Ramos (cell line): ENCODE data around the gene B3GNT3.

Experiments
- in situ Hi-C: fragments of 300-500 bp; cut with MboI; formaldehyde crosslinking; loops from one replicate; pipeline ENCODE4 v1.14.3; 2022; ENCODE audit warnings: low sequenced_read_pairs; ENCODE audit not compliant: unreplicated experiment

Gene B3GNT3, protein sequence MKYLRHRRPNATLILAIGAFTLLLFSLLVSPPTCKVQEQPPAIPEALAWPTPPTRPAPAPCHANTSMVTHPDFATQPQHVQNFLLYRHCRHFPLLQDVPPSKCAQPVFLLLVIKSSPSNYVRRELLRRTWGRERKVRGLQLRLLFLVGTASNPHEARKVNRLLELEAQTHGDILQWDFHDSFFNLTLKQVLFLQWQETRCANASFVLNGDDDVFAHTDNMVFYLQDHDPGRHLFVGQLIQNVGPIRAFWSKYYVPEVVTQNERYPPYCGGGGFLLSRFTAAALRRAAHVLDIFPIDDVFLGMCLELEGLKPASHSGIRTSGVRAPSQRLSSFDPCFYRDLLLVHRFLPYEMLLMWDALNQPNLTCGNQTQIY

DNA sequence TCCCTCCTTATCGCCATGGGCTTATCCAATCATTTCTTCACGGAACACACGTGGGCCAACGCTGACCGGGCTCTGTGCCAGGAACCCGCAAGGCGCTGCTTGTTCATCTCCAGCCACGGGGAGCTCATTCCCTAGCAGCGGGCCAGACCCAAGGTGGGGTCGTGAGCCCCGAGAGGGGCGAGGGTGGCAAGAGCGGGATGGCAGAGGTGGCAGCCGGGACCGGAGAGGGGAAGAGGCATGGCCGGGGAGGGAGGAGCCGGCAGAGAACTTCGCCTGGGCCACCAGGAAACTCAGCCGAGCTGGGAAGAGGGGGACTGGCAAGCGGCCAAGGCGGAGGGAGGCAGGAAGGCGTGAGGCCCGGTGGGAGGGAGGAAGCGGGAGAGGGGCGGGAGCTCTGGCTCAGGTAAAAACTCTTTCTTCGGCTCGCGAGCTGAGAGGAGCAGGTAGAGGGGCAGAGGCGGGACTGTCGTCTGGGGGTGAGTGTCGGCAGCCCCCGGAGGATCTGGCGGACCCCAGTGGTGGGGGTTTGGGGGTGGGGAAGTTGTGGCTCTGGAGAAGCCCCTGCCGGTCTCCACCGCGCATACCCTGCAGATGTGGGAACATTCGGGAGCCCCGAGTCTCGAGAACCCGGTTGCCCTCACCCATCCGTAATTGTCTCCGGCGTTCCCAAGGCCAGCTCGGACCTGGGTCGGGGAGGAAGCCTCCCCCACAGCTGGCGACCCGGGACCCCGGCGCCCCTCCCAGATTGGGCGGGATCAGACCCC lies at the start of gene B3GNT3:
TSS of gene B3GNT3 (plus strand) at position 408 of the 764 bp plus-strand sequence. CDS start 12,670 bp downstream, outside the sequence.
- in situ Hi-C loops = no loop called here

DNA sequence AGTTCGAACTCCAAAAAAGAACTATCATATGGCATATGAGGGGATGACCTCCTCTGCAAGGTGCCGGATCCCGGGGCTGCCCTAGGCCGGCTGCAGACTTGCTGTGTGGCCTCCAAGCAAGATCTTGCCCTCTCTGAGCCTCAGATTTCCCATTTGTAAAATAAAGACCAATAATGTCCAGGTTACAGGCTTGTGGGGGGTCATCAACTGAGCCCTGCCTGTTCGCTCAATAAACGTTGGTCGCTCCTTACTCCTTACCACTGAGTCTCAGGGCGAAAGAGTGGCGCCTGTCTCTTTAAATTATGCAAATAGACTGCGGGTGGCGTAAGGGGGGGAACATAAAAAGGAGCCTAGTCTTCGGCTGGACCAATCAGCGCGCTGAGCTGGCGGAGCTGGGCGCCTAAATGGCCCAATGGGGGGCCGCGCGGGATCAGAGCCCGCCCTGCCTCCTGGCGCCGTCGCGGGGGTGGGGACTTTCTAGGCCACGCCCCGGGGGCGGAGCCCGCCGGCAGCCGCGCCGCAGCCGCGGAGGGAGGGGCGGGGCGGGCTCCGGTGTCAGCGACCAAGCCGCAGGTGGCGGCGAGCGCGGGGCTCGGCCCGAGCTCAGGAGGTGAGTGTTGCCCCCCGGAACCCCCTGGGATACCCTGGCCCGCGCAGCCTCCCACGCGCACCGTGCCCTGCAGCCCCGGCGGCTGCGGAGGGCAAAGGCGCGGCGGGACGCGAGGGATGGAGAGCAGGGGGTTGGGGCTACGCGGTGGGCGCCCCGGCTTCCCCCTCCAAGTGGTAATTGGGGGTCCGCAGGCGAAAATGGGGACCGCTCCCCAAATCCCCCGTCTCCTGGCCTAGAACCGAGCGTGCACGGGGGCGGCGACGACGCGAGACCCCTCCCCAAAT lies 47.5 kb upstream of the B3GNT3 start:
- in situ Hi-C loops = no loop called here

DNA sequence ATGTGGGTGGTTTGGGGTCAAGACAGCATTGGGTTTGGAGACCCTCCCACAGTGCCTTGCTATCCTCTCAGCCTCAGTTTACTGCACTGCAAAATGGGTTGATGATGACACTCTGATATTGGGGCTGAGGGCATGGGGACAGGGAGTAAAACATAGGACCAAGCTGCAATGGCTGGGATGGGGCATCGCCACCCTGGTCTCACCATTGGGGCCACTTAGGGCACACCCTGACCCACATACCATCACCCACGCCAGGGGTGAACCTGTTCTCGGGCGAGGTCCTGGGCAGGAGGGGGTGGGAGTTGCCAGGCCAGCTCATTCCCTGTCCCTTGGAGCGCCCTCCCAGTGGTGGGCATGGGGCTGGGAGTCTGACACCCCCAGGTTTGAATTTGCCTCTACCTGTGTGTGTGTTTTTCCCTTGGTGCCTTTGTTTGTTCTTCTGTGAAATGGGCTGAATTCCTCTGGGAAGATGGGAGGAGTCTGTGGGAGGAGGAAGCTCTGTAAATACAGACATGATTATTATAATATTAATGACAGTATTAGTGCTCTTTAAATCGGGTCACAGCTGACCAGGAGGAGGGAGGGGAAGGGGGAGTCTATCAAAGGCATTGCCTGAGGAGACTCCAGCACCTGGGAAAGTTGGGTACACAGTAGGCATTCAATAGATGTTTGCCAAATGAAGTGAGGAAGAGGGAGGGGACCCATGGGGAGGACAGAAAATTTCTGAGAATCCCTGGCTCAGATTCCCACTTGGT lies 45.9 kb upstream of the B3GNT3 start:
- in situ Hi-C loops = no loop called here

DNA sequence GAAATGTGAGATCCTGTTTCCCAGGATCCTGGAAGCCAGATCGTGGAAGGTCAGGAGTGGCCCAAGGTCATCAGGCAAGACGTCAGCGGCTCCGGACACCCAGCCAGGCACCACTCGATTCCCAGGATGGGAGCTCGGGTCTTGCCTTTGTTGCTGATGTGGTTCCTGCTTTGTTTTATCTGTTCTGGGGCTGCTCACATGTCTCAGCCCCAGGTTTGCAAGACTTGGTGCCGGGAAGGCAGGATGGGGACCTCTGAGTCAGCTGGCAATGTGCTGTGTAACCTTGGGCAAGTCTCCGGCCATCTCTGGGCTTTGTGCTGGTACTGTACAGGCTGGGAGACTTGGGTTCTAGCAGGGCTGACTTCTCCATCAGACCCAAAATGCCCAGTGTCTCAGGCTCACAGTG lies 45.0 kb upstream of the B3GNT3 start:
- in situ Hi-C loops = no loop called here

DNA sequence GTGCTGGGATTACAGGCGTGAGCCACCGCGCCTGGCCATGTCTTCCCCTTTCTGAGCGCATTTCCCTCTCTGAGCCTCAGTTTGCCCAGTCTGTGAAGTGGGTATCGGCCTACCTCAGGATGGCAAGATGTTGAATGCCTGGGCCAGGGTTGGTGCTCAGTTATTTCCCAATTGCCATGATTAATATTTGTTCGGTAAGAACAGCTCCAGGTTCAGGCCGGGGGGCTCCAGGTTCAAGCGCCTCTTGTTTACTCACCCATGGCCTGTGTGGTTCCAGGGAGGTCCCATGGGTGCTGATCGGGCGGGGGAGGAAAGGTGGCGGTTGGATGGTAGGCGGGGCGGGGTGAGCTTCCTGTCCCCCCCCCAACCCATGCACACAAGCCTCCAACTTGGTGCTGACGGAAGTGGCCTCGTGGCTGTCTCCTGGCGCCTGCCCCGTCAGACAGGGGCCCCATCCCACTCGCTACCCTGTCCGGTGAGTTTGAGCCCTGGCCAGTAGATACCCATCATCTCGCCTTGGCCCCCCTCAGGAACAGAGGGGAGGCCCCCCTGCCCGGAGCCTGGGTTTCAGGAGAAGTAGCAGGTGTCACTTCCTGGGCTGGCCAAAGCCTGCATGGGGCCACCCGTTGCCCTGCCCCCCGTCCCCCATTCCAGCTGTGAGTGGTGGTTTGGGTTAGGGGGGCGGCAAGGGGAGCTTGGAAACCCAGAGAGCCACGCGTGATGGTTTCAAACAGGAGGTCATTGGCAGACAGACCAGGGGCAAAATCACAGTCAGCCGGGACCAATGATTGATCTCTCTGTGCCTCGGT lies 43.6 kb upstream of the B3GNT3 start, which contains the start of gene FCHO1:
TSS of gene FCHO1 (plus strand) at position 375 of the 809 bp plus-strand sequence. CDS start 3,688 bp downstream, outside the sequence.
- in situ Hi-C loops = no loop called here

DNA sequence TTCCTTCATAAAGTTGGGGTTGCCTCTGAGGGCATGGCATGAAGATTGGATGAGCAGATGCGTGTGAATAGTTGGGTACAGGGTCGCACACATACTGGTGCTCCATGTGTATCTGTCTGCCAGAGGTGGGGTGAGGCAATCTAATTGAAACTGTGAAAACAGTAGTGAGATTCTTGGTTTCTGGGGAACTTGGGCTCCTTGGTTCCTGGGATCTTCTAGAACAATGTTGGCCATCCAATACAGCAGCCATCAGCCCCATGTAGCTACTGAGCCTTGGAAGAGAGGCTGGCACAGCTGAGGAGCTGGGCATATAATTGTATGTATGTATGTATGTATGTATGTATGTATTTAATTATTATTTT lies 43.0 kb upstream of the B3GNT3 start:
- in situ Hi-C loops = no loop called here

DNA sequence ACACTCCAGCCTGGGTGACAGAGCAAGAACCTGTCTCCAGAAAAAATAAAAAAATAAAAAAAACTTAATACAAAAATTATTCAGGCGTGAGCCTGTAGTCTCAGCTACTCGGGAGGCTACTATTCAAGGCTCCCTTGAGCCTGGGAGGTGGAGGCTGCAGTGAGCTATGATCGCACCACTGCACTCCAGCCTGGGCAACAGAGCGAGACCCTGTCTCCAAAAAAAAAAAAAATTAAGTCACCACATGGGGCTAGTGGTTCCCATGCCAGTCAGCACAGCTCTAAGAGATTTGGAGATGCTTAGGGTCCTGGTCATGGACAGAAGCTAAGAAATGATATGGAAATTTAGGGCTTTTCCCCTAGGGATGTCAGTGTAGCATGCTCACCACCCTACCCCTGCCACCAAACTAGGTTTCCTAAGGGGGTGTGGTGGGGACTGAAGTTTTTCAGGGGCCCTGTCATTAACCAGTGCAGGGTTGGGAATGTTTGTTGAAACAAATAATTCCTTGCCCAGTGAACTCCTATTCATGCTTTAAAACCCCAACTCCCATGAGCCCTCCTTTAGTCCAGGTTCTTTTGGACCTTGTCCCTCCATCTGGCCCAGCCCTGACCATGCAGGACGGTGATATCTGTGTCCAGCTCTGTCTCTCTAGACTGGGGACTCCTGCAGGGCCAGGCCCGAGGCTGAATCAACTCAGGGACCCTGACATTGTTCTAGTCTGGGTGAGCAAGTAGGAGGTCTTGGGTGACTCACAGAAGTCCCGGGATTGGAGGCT lies 41.9 kb upstream of the B3GNT3 start:
- in situ Hi-C loops = no loop called here

DNA sequence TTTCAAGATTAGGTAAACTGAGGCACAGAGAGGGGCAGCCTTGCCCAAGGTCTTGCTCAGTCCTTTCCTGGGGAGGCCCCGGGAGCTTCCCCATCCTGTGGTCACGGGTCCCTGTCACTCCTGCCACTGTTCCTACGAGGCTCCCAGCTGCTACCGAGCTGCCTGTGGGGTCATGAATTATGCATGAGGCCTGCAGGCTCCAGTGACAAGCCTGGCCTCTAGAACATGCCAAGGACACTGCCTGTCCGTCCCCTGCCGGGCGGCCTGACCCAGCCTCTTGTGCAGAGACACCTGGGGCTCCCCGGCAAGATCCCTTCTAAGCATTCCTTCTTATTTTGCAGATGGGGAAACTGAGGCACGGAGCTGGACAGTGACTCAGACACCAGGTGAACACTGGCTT lies 41.0 kb upstream of the B3GNT3 start:
- in situ Hi-C loops = no loop called here

DNA sequence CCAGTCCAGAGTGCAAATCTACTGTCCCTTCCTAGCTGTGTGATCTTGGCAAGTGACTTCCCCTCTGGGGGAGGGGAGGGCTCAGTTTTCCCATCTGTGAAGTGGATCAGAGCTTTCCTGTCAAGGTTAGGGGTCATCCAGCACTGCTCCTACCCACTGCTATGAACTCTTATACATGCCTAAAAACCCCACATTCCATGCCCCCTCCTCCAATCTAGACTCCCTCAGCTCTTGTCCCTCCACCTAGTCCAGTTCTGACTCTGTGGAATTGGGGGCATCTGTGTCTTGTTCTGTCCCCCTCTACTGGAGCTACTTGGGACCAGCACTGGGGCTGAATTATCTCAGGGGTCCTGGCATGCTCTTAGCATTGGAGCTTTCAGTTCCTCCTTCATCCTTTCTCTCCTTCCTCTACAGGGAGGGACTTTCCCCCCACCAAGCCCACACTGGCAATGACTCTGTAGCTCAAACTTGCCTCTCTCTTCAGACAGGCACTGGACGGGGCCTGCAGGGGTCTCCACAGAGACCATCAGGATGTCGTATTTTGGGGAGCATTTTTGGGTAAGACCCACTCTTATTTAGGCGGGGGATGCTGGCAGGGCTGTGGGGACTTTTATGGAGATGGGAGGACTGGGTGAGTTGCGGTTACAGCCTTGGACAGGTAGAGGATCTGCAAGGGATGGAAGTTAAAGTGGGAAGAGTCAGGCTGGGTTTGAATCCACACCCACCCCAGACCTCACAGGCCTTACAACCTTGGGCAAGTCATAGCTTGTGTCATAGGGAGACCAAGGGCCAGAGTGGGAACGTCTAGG lies 40.1 kb upstream of the B3GNT3 start:
- in situ Hi-C loops = no loop called here

DNA sequence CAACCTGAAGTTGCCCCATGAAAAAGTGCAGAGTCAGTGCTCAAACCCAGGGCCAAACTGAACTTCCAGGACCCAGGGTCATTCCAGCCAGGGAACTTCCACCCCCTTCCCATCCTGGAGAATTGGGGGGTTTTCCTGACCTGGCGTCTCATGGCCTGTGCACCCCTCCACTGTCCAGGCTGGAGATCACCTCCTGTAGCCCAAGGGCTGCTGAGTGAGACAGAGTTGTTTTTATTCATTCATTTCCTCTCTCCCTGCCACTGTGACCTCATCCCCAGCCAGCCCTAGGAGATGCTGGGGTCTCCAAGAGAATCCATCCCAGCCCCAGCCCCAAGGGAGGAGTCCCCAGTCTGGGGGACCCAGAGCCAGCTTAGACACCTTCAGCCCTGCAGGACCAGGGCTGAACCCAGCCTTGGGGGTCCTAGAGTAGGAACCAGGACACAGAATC lies 39.5 kb upstream of the B3GNT3 start:
- in situ Hi-C loops = no loop called here

DNA sequence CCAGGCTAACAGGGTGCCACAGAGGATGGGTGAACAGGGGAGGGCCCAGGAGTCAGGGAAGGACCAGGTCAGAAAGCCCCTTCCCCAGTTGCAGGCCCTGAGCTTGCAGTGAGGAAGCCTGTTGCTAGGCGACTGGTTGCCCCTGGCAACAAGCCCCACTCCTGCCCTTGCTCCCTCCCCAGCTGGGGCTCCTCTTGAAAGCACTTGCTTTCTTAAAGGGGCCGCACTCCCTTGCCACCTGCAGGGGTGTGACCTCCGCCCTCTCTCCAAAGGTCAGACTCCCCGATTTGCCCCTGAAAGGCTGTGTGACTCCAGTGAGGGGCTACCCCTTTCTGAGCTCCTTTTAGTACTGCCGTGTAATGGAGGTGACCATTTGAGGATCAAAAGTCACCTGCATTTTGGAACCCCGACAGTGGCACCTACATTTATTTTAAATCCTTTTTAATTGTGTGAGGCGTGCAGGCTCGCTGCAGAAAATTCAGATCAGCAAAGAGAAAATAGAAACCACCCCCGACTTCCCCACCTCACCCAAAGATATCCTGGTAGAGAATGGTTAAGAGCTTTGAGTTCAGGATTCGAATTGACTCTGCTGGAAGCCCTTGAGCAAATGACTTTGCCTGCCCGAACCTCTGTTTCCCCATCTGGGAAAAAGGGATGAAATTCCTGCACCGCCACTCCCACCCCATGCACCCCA lies 38.8 kb upstream of the B3GNT3 start:
- in situ Hi-C loops = no loop called here

DNA sequence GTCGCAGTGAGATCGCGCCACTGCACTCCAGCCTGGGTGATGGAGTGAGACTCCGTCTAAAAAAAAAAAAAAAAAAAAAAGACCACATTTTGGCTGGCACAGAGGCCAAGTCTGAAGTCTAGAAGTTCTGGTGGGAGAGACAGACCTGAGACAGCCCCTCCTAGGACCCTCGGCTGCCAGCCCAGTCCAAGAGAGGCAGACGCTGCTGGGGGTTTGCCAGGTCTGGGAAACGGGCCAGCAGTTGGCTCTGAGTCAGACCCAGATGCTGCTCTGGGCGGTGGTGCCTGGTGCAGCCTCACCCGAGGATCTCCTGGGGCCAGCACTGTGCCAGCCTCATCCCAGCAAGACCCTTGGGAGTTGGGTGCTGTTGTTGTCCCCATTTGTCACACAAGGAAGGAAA lies 37.8 kb upstream of the B3GNT3 start:
- in situ Hi-C loops = no loop called here

DNA sequence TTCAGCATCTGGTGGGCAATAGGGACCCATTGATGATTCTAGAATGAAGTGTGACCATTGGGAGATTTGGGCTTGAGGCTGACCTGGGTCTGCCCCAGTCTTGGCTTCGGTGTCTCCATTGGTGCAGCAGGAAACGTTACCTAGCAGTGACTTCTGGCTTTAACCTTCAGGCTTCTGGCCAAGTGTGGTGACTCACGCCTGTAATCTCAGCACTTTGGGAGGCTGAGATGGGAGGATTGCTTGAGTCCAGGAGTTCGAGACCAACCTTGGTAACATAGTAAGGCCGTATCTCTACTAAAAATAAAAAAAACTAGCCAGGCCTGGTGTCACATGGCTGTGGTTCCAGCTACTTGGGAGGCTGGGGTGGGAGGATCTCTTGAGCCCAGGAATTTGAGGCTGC lies 36.4 kb upstream of the B3GNT3 start:
- in situ Hi-C loops = no loop called here

DNA sequence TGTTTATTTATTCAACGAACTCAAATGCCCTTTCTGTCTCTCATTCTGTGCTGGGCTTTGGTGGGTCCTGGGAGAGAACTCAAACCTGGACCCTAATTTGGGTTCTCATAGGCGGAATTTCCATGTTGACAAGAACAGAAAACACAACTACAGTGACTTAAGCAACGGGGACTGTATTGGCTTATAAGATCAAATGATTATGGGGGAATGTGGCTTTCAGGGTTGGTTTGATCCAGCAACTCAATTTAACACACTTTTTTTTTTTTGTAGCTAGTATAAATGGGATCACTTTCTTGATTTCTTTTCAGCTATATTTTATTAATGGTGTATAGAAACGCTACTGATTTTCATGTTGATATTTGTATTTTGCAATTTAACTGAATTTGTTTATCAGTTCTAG lies 33.8 kb upstream of the B3GNT3 start:
- in situ Hi-C loops = no loop called here

DNA sequence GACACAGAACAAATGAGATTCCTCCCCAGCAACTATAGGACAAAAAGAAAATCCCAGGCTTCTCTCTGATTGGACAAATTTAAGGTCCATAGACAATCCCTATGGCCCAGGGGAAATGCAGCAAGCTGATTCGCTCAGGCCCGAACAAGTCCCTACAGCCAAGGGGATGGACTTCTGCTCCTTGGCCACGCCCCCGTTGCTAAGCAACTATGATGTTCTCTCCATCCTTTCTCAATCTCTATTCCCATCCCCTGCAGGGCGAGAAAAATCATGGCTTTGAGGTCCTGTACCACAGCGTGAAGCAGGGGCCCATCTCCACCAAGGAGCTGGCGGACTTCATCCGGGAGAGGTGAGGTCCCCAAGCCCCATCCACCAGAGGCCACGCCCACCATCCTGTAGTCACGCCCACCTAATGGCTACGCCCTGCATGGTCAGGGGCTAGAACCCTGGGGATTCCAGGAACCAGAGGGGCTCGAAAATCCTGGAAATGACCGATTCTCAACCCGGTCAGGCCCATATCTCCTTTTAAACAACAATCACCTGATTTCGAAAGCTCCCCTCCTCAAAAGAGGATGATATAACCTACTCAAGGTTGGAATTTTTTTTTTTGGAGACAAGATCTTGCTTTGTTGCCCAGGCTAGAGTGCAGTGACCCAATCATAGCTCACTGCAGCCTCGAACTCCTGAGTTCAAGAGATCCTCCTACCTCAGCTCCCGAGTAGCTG lies 32.3 kb upstream of the B3GNT3 start:
- in situ Hi-C loops = no loop called here

DNA sequence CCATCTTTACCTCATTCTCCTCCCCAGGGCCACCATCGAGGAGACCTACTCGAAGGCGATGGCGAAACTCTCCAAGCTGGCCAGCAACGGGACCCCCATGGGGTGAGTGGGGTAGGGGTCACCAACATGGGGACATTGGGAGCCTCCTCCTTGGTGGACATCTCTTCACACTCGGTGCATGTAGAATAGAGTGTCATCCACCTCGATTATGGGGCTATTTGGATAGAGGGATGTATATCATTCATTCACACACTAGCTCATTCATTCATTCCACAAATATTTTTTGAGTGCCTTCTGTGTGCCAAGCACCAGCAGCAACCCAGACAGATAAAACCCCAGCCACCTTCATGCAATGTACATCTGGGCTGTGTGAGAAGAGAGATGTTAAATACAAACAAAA lies 30.6 kb upstream of the B3GNT3 start:
- in situ Hi-C loops = no loop called here
